ENCODE results near the gene DISP2. TPM values are rescaled to one million over a fixed set of nuclear protein-coding genes. Genes with fewer than 3 reads are reported as not detected.
A peak's percentile ranks its signal among the peaks of the same experiment; 100 is the strongest.

Gene DISP2
- total RNA-seq, 1 experiment from 2014 or later: 1.3 TPM

GRCh38 chr15:40325188-40325587 lies 32.8 kb upstream of the DISP2 start:
- Histone ChIP-seq H2BK12ac (ENCODE audit: insufficient read length, low read depth, low read length) (no peak overlapping the region), H4K91ac (ENCODE audit: insufficient read length, low read depth, low read length) (no peak overlapping the region), H3K56ac (ENCODE audit: insufficient read length, low read depth, low read length) (no peak overlapping the region), H2AK5ac (ENCODE audit: insufficient read length, low read length) (no peak overlapping the region), H2BK5ac (ENCODE audit: insufficient read length, low read length) (no peak overlapping the region), H3K27me3 (ENCODE audit: insufficient read depth, low read length) (no peaks in the 10 kb centered on the region; the same call in 1 of the 2 replicates), H3K4me1 (ENCODE audit: insufficient read depth, low read length) (peaks cover 25% of the 10 kb centered on the region; the same call in 1 of the 2 replicates), H4K5ac (ENCODE audit: insufficient read length, low read depth, low read length) (no peak overlapping the region), H3K23me2 (ENCODE audit: insufficient read length, low read depth, low read length, poor library complexity, severe bottlenecking) (peaks cover 10% of the 10 kb centered on the region), H3K4ac (ENCODE audit: low read depth, low read length) (no peak overlapping the region), H2BK20ac (ENCODE audit: low read depth, low read length, poor library complexity, severe bottlenecking) (no peak overlapping the region), H3K23ac (ENCODE audit: insufficient read length, low read depth, low read length) (no peak overlapping the region), H2BK15ac (ENCODE audit: low read depth, low read length) (no peak overlapping the region), H2AFZ (ENCODE audit: low read length) (no peak overlapping the region), H3K14ac (ENCODE audit: insufficient read depth, low read length) (no peak overlapping the region), H3K18ac (ENCODE audit: insufficient read length, low read depth, low read length) (no peak overlapping the region), H4K20me1 (ENCODE audit: control insufficient read depth, insufficient read depth, insufficient read length) (no peaks in the 10 kb centered on the region), H3T11ph (ENCODE audit: low read length) (no peak overlapping the region), H3K27ac (ENCODE audit: insufficient read length, low read depth, low read length) (no peak overlapping the region), H2BK120ac (ENCODE audit: low read depth, low read length, poor library complexity, severe bottlenecking) (no peak overlapping the region), H3K79me1 (ENCODE audit: insufficient read depth, low read depth, low read length, poor library complexity, severe bottlenecking) (no peaks in the 10 kb centered on the region), H3K9me3 (ENCODE audit: control insufficient read depth, low read depth, low read length) (no peaks in the 10 kb centered on the region), H3K79me2 (ENCODE audit: insufficient read depth, low read length) (no peaks in the 10 kb centered on the region), H4K8ac (replicated peaks; ENCODE audit: insufficient read length, low read depth, low read length) (no peak overlapping the region), H3K4me2 (ENCODE audit: insufficient read depth, insufficient read length, low read length) (peak overlapping the region; percentile 58), H3K9ac (ENCODE audit: extremely low read depth, insufficient read length, low read length) (no peak overlapping the region)
- TF ChIP-seq CTCF (conservative IDR thresholded peaks at IDR 0.05): no peak
- H3K4me3 Mint-ChIP-seq: peak overlapping the region; percentile 67 to 85
- H3K4me1 Mint-ChIP-seq: peaks cover 66 to 70% of the 10 kb centered on the region in 2 experiments
- H3K27ac Mint-ChIP-seq: no peak overlapping the region; a peak in 1 of 7 replicates
- no CpG with 5 or more reads among the region's 2 CpGs for WGBS (ENCODE audit: extremely low coverage, insufficient read length, low lambda C conversion rate)
- H3K27me3 Mint-ChIP-seq (ENCODE audit: low read depth): peaks cover 38% of the 10 kb centered on the region
- peaks cover 4 to 24% (median 10%) of the 10 kb centered on the region in 3 experiments; a peak in 6 of 7 replicates for H3K36me3 Mint-ChIP-seq (ENCODE audit: insufficient read depth in 1 of 3, low read depth in 3 of 3)
- H3K9me3 Mint-ChIP-seq: peaks cover 0 to 10% of the 10 kb centered on the region in 2 experiments; a peak in 2 of 5 replicates
- no peak for DNase-seq
